ENCODE results near the gene KRT10.

Gene KRT10

DNA sequence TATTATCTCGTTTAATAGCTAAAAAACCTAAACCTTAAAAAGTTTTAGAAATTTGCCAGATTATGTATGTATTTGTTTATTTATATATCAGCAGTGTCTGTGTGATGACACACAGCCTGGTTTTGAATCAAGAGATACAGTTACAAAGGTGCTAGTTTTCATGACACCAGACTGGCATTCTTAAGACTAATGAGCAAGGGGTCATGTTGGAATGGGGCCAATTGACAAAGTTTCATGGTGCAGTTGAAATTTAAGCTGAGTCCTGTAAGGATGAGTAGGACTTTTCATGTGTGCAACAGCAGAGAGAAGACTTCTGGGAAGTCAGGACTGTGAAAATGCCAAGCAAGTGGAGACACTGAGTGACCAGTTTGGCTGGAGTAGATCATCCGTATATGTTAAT is 3.2 kb upstream of the KRT10 start:
- POLR2A ChIA-PET, result no interaction called here
- TF ChIP-seq, protein P1, sequence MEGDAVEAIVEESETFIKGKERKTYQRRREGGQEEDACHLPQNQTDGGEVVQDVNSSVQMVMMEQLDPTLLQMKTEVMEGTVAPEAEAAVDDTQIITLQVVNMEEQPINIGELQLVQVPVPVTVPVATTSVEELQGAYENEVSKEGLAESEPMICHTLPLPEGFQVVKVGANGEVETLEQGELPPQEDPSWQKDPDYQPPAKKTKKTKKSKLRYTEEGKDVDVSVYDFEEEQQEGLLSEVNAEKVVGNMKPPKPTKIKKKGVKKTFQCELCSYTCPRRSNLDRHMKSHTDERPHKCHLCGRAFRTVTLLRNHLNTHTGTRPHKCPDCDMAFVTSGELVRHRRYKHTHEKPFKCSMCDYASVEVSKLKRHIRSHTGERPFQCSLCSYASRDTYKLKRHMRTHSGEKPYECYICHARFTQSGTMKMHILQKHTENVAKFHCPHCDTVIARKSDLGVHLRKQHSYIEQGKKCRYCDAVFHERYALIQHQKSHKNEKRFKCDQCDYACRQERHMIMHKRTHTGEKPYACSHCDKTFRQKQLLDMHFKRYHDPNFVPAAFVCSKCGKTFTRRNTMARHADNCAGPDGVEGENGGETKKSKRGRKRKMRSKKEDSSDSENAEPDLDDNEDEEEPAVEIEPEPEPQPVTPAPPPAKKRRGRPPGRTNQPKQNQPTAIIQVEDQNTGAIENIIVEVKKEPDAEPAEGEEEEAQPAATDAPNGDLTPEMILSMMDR (IDR thresholded peaks at IDR 0.05; ENCODE audit: control extremely low read depth, extremely low read depth, low read depth, missing control alignments), result no peak
- DNase-seq (ENCODE audit: extremely low spot score), result no peak
- CTCF ChIA-PET, result interaction anchor here (1.0 to 1.2 kb wide), 2 partner anchors 823 to 837 kb away, joined by 3 read pairs; no protein-coding TSS in a partner anchor

DNA sequence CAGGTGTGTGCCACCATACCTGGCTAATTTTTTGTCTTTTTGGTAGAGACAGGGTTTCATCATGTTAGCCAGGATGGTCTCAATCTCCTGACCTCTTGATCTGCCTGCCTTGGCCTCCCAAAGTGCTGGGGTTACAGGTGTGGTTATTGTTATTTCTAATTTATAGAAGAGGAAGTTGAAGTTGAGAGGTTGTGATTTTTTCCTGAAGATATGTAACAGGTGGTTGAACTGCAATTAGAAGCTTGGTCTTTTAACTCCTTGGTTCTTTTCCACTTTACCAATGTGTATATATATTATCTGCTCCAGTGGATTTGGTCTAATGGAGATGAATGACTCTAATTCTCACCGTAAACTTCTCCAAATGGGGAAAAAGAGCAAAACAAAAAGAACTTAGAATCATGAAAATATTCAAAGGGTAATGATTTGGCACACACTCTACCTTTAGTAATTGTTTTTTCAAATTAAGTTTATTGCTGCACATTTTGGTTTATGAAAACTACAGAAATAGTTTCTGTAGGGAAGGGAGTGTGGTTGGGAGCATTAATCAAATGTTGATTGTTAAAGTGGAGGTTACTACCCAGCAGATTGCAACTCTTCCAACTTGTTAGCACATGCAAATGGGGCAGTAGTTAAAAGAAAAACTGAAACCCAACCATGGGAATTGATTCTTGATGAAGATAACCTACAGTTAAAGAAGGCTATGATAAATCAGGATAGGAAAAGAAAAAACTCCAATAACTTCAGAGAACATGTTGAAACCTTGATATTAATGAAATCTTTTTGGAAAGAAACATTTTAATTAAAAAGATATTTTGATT is 1.8 kb upstream of the KRT10 start:
- TF ChIP-seq, protein P1 (IDR thresholded peaks at IDR 0.05; ENCODE audit: control extremely low read depth, extremely low read depth, low read depth, missing control alignments), result no peak
- no peak for DNase-seq (ENCODE audit: extremely low spot score)
- CTCF ChIA-PET, result interaction anchor here (1.0 to 2.7 kb wide), 2 partner anchors 9 to 824 kb away, joined by 4 to 6 read pairs; no protein-coding TSS in a partner anchor
- POLR2A ChIA-PET, result interaction anchor here (0.6 kb wide), 1 partner anchor 261 kb away, joined by 4 read pairs; no protein-coding TSS in a partner anchor

DNA sequence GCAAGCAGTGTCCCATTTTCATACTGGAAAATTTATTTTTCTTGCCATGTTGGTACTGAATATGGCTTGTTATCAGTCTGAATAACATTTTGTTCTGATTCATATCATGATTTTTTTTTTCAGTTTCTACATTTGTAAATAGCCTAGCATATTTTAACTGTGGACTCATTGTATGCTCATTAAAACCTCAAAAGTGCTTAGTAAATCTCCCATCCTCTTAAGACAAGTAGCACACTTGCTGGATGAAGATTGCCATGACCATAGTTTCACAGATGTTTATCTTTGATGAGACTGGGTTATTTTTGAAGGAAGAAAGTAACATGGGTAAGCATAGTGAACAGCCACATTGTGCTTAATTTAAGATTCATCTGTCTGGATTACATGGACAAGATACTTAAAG is 878 bp downstream of the KRT10 start:
- TF ChIP-seq, protein P1 (IDR thresholded peaks at IDR 0.05; ENCODE audit: control extremely low read depth, extremely low read depth, low read depth, missing control alignments), result no peak
- DNase-seq (ENCODE audit: extremely low spot score), result no peak
- POLR2A ChIA-PET, result no interaction called here
- CTCF ChIA-PET, result interaction anchor here (0.6 to 3.3 kb wide), 3 partner anchors 9 to 841 kb away, joined by 3 to 17 read pairs (median 3); no protein-coding TSS in a partner anchor

DNA sequence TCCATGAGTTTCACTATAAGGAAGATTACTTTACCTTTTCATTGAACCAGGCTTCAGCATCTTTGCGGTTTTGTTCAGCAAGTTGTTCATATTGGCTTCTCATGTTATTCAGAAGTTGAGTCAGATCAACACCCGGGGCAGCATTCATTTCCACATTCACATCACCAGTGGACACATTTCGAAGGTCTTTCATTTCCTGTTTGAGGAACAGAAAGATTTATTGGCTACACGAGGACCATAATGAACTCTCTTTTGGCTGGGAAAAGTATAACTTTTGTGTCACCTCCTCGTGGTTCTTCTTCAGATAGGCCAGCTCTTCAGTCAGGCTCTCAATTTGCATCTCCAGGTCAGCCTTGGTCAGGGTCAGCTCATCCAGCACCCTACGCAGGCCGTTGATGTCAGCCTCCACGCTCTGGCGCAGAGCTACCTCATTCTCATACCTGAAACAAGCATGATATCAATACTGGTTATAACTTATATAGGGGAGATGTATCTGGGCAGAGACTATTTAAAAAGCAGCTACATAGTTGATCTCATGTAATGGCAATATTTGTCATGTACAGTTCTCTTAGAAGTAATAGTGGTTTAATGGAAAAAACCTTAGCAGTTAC is 2.1 kb downstream of the KRT10 start:
- DNase-seq (ENCODE audit: extremely low spot score), result no peak
- TF ChIP-seq, protein P1 (IDR thresholded peaks at IDR 0.05; ENCODE audit: control extremely low read depth, extremely low read depth, low read depth, missing control alignments), result no peak
- CTCF ChIA-PET, result interaction anchor here (1.1 to 3.3 kb wide), 4 partner anchors 37 to 842 kb away, joined by 3 to 17 read pairs (median 4); no protein-coding TSS in a partner anchor
- POLR2A ChIA-PET, result no interaction called here

DNA sequence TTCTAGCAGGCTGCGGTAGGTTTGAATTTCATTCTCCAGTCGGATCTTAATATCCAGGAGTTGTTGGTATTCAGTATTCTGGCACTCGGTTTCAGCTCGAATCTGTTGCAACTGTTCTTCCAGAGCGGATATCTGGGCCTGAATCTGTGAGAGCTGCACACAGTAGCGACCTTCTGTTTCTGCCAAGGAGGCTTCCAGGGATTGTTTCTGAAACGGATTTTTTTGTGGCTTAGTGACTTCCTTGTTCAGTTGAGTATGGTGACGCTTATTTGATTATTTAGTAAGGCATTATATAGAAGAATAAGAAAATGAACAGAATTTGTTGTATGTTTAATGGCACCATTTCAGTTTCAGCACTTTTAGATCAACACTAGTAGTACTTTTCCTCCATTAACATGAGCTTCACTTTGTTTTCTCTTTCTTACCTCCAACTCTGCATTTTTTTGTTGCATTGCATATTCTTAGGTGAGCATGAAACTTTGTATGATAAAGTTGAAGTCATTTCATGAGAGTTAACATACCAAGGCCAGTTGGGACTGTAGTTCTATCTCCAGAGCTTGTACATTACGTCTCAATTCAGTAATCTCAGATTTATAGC is 2.8 kb downstream of the KRT10 start:
- TF ChIP-seq, protein P1 (IDR thresholded peaks at IDR 0.05; ENCODE audit: control extremely low read depth, extremely low read depth, low read depth, missing control alignments), result no peak
- ChIA-PET CTCF (interaction anchor here (1.0 to 3.3 kb wide), 8 partner anchors 11 to 846 kb away, joined by 3 to 17 read pairs (median 4); no protein-coding TSS in a partner anchor), POLR2A (no interaction called here)
- no peak for DNase-seq (ENCODE audit: extremely low spot score)
